Stimulated activated CD4-positive, alpha-beta T cell treated with anti-CD3 and anti-CD28 coated beads, Interleukin-12 subunit alpha, Interleukin-12 subunit beta, amount 100 ng/mL, for 24 hours (primary cell): ENCODE results near the gene APMAP.
A peak's percentile ranks its signal among the peaks of the same experiment; 100 is the strongest.
"Not testable (repeated sequence)": the region's sequence is repeated elsewhere in the genome, so short reads cannot be mapped to it uniquely, and the experiment has no call there.

Source experiments
- DNase-seq, 2 experiments: peaks; one replicate each; pipeline ENCODE4 v3.0.0-alpha.2; 2020; ENCODE audit warnings: low read depth in 2 of 2

The APMAP gene

DNA sequence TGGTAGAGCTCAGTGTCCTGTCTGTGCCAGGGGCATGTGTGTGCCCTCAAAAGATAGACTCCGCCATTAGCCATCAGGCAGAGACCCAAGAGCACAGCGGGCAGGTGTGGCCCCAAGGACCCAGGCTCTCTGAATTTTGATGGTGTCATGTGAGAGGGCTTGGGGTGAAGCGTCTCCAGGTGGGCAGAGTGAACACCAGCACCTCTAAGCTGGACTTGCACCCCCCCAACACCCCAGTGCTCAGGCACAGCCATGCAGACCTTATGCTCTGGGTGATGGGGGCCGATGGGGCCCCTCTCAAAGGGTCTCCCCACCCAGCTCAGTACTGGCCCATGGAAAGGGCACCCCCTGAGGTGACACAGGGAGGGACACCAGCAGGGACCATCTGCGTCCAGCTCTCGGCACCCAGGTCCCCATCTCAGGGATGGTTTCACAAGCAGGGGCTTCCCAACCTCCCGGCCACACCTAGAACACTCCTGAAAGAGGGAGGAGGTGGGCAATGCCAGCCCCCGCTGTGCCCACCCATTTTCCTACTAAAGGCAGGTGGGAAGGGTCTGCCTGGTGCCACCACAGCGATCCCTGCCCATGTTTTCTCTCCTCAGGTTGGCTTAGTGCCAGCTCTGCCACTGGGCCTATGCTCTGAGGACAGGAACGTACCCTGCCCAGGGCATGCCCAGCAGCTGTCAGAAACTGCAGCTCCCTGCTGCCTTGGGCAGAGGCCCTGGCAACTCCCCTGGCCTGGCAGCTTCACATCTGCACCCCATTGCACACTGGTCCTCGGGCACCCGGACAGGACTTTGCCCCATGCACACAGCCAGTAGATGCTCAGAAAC, 40.0 kb downstream of the APMAP start:
- no peak for DNase-seq

DNA sequence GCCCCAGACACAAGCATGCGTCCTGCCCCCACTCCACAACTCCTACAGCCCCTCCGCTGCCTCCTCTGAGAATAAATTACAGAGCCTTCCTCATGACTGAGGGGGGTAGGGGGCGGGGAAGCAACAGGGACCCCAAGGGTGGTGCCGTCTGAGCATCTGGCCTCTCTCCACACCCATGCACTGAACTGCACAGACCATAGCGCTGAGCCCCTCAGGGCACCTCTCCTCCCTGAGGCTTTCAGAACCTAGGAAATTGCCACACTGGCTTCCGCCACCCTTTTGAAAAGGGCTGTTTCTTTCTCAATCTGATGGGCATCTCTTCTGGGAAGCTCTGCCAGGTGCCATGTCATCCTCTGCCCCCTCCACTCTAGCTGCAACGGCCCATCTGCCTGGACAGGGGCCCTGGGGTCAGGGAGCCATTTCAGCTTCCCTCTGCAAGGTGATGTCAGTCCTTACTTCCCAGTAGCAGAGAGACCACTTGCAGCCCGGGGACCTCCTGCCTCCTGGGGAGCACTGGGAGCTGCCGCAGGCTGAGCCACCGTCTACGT, 40.9 kb downstream of the APMAP start:
- DNase-seq: no peak

DNA sequence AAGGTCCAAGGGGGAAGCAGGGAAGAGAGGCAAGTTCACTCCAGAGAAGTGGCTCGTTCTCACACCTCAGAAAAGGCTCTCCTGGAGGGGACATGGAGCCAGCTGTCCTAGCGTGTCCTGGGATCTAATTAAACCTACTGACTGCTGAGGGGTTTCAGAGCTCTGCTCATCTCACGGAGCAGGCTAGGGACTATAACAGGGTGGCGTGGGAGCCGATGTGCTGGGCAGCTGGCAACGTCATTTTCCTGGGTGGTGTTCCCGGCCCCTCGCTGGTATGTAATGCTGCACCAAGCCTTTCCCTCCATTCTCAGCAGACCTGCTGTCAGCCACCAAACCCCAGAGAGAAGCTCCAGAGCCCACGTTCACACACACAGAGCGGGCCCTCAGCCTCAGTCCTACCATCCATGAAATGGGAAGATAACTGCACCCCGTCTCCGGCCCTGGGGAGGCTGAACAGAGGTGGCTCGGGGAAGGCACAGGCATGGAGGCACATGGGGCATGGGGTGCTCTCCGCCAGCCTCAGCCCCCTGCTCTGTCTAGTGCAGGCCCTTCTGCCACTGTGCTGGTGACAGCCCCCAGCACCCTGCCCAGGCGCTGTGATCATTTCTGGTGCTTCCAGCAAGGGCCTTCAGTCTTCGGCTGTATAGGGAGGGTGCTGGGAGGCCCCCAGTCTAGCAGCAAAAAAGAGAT, 41.6 kb downstream of the APMAP start:
- no peak for DNase-seq

DNA sequence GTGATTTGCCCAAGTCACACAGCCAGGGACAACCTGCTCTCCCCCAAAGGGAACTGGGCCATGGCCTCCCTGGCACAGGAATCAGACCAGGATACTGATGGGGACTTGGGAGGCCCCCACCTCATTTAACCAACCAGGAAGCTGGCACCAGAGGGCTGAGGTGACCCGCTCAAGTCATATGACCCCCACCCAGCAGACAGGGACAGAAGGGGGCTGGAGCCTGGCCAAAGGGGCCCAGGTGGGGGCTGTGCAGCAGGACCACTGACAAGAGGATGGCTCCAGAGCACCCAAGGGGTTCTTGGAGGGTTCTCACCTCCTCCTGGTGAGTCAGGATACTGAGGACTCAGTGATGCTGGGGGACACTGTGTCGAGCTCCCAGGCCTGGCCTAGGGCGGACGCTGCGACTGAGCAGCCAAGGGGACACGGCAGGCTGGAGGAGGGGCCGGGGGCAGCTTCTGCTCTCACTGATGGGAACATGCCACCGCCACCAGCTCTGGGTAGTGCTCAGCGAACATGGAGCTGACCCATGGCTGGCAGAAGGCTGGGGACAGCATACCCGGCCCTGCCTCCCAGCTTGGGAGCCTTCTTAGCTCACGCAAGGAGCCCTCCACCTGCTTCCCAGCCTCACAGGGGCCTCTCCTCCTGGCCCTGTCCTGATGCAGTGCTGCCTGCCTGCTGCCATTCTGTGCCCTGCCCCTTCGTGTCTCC, 42.3 kb downstream of the APMAP start:
- no peak for DNase-seq

DNA sequence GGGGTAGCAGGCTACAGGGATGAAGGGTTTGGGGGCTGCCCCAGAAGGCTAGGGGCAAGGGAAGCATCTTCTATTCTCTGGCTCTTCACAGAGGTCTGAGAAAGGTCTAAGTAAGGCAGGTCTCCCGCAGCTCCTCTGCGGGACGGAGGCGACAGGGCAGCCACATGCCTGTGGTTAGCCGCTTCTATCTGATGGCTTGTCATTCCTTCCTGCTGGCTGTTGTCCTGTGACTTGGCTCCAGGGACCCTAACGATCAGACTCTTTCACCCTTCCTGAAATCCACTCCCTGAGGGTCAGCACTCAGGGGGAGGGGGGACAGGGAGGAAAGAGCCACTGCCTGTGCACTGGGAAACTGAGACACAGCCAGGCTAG, 42.8 kb downstream of the APMAP start:
- DNase-seq: no peak

DNA sequence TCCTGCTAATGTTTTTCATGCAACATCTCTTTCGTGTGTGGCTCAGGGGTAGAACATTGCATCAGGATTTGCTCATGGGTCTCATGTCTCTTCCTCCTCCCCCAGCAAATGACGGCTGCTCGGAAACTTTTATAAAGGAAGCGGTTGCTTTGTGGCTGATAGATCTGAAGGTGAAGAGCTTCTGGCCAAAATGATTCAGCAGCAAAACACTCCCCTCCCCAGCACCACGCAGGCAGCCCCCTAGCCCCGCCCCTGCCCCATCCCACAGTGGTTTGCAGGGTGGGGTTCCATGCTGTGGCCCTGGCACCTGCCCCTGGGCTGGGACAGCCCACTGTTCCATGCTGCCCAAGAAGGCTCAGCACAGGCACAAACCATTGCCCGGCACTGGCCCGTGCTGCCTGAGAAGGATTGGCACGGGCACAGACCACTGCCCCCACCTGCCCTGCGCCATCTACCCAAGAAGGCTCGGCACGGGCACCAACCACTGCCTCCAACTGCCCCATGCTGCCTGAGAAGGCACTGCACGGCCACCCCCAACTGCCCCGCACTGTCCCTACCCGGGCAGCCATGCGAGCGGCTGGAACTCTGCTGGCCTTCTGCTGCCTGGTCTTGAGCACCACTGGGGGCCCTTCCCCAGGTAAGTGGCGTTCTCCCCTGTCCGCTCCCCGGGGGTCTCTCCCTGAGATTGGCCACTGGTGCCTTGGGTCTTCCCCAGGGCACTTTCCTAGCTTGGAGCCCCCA, 43.4 kb downstream of the APMAP start, which contains the start of gene CST7:
Gene CST7, plus strand, starts transcription at position 331 of the 741 bp plus-strand sequence. Its CDS starts 237 bp downstream, at position 568.
- peak; percentile 66 to 78 for DNase-seq

DNA sequence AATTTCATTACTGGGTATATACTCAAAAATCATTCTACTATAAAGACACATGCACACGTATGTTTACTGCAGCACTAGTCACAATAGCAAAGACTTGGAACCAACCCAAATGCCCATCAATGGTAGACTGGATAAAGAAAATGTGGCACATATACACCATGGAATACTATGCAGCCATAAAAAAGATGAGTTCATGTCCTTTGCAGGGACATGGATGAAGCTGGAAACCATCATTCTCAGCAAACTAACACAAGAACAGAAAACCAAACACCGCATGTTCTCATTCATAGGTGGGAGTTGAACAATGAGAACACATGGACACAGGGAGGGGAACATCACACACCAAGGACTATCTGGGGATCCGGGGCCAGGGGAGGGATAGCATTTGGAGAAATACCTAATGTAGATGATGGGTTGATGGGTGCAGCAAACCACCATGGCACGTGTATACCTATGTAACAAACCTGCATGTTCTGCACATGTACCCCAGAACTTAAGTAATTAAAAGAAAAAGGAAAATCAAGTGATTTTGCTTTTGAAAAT, 44.1 kb downstream of the APMAP start:
- not testable (repeated sequence) for DNase-seq

DNA sequence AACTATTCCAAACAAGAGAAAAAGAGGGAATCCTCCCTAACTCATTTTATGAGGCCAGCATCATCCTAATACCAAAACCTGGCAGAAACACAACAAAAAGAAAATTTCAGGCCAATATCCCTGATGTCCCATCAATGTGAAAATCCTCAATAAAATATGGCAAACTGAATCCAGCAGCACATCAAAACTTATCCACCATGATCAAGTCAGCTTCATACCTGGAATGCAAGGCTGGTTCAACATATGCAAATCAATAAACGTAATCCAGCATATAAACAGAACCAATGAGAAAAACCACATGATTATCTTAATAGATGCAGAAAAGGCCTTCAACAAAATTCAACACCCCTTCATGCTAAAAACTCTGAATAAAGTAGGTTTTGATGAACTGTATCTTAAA, 46.2 kb downstream of the APMAP start:
- DNase-seq: not testable (repeated sequence)

DNA sequence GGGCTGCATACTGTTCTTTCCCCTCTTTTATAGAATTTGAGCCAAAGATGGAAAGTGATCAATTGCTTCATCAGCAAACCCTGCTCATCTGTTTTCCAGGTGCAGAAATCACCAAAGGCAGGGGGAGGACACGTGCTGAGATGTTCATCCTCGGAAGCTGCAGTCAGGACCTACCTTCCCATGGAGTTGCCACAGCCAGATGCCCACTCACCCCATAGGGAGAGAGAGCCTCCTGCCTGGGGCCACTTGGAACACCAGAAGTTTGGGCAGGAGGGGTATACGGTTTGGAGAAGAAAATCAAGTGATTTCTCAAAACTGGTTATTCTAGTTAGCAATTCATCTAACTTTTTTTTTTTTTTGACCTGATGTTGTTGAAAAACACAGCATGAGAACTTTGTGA, 48.8 kb downstream of the APMAP start:
- no peak for DNase-seq

DNA sequence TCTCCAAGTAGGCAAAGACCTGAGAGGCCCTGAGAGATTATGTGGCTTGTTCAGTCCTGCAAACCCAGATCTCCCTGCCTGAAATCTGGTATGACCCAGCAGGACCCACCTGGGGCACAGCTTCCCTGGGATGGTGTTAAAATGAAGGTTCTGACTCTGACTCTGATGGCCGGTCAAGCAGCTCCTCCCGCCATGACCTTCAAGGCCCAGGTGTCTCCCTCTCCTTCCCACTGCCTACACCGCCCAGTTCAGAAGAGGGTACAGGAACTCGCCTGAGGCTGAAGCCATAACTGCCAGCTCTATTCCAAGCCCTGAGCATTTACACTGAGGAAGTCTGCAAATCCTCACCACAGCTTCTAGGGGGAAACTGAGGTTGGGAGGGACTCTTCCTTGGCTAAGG, 49.4 kb downstream of the APMAP start:
- no peak for DNase-seq

DNA sequence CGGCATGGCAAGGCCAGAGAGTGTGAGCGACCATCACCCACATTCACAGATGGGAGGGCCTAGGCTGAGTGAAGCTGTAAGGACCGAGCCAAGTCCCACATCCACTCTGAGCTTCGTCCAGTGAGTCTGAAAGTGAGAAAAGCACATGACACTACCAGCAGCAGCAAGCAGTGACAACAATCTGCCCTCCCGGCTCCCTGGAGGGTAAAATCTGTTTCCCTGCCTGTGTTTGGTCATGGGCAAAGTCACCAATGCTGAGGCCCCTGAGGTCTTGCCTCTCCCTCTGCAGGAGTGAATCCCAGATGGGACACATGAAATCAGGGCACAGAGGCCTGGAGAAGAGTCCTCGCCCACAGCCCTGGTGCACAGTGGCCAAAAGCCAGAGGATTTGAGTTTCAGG, 49.9 kb downstream of the APMAP start:
- DNase-seq: no peak

DNA sequence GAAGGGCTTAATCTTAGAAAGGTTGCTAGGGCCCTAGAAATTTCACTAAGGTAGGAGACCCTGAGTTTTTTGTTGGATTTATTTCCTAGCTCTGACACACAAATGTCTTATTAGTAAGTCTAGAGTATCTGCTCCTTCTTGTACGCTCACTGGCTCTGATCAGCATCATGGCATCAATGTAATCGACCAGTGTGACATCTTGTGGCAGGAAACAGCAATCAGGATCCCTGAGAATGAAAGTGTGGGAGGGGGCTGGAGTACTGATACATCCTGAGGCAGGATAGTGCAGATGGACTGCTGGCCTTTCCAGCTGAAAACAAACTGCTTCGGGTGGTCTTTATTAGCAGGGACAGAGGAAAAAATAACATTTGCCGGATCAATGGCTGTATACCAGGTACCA, 53.5 kb downstream of the APMAP start:
- DNase-seq: no peak

DNA sequence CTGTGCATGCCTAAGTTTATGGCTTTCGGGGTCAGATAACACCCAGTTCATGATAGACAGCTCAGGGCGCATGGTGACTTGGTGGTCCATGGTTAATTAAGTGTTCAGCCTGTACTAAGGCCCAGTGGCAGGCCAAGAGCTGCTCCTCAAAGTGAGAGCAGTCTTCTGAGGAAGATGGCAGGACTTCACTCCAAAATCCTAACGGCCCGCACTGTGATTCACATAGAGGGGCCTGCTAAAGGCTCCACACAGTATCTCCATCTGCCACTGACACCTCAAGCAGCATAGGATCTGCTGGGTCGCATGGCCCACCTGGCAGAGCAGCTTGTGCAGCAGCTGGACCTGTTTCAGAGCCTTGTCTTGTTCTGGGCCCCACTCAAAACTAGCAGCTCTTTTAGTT, 54.1 kb downstream of the APMAP start:
- DNase-seq: no peak

DNA sequence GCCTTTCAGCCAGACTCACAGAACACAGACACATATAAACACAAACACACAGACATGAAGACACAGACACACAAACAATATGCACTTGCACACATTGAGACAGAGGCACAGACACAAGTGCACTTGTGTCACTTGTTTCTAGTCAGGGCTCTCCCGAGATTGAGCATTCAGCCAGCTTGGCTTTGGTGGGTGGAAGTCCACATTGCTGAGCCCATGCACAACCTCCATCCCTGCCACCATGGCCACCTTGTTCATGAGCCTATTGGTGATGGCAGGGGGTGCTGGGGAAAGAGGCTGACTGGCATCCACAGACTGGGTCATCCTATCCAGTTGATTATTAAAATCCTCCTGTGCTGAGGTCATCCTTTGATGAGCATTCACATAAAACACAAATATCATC, 55.0 kb downstream of the APMAP start:
- DNase-seq: no peak

DNA sequence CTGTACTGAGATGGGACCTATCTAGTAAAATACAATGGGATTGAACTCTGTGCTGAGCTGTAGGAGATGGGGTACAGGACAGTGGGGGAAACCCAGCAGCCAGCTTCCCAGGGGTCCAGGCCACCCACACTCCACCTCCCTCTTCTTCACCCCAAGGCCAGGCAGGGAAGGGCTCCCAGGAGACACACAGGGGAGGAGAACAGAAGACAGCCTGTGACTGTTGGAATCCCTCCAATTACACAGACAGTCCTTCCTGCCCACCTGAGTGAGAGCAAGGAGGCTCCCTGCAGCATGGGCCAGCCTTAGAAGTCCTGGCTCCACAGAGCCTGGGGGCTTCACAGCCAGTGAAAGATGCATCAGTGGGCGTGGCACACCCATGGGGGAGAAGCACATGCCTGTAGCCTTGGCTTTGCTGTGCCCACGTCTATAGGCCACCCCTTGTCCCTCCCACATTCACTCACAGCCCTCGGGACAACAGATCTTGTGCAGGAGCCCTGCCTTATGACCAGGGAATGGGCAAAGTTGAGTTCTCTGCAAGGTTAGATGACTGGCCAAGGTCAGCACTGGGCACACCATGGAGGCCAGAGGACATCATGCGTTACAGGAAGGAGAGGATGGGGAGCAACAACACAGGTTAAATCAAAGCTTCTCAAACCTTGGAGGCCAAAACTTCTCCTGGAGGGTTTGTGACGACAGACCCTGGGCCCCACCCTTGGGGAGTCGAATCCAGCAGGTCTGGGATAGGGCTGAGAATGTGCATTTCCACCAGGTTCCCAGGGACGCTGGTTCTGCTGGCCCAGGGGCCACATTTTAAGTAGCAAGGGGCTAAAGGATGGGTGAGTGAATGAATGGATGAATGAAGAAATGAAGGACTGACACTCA, 55.8 kb downstream of the APMAP start:
- DNase-seq: no peak

DNA sequence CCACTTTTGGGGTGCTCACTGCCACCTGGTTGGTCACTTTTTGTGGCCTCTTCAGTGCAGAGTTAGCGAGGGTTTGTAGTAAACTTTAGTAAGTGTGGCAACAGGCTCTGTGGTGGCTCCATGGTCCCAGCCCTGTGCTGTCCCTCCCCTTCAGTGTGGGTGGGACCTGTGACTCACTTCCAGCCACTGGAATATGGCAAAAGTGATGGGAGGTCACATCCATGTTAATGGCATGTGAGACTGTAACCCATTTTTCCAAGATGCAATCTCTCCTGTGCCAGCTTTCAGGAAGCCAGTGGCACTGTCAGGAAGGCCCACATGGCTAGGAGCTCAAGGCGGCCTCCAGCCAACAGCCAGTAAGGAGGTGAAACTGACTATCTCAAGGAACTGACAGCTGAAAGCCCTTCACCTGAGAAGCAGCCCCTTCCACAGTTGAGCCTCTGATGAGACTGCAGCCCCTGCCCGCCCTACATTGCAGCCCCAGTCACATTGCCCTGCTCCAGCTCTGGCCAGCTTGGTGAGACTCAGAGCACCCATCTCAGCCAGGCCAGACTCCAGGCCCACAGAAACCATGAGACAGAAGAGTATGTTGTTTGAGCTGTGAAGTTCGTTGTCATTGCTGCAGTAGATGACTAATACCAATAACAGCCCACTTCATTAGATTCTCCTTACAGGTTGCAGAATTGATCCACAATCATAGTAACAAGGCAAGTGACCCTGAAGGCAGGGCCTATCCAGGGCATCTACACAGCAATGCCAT, 56.6 kb downstream of the APMAP start:
- no peak for DNase-seq

DNA sequence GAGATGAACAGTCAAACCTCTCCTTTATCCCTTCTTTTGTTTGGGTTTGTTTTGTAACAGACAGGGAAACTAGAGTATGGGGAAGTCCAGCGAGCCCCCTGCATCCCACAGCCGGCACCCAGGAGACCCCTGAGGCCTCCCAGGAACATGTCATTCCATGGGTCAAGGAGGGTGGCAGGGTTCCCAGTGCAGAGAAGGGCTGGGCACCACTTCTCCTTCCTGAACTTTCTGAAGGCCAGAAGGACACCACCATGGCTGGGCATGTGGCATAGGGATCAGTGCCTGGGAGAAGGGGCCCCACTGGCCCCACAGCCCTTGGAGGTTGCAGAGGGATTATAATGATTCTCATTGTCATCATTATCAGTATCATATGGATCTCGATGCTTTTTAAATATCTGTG, 57.4 kb downstream of the APMAP start:
- DNase-seq: no peak

DNA sequence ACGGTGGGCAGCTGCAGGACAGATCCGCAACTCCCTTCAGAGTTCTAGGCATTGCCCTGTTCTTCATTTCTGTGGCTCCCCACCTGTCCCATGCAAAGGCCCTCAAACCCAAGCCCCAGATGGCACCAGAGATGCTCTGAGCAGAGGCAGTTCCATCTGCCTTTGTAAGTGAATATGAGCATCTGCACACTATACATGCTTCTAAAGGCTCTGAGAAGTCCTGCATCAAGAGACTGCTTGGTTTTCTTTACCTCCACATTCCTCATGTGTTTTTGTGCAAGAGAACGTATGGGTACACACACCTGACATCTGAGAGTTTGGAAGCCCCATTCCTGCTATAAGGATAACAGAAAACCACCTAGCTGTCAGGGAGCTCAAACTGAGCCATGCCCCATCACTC, 57.8 kb downstream of the APMAP start:
- DNase-seq: no peak

DNA sequence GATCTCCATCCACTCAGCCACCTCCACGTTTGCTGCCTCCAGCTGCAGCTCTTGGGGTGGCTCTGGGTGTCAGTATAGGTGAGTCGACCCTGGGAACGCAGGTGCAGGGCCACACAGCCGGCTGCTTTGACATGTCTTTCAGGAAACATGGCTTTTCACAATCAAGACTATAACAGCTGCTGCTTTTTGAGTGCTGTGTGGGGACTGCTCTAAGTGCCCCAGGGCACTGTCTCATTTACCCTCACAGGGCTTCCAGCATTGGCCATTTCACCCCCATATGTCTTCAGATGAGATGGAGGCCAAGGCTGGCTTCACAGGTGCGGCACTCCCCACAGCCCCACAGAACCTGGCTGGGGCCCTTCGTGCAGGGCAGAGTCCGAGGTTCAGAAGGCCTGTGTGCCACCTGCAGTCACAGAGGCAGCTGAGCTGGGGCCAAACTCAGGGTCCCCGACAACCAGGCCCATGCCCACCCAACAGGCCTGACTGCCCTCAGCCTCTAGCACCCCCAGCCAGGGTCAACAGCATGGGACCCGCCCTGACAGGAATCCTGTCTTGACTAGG, 58.4 kb downstream of the APMAP start:
- DNase-seq: no peak
